ENCODE measurements around the gene OR5P2.
"Not testable (repeated sequence)": the region's sequence is repeated elsewhere in the genome, so short reads cannot be mapped to it uniquely, and the experiment has no call there.

The OR5P2 gene

GRCh38 chr11:7796842-7797241 lies at the start of gene OR5P2:
OR5P2 (minus strand) TSS chr11:7796942; CDS start chr11:7796942, 0 bp downstream.
- DNase-seq (ENCODE audit: extremely low spot score, insufficient read length, low read depth) (no peak), FAIRE-seq (no peak)

GRCh38 chr11:7846003-7846402 lies 49.3 kb upstream of the OR5P2 start:
- no peak for DNase-seq (ENCODE audit: extremely low spot score, insufficient read length, low read depth)
- FAIRE-seq: no peak

GRCh38 chr11:7844986-7845385 lies 48.2 kb upstream of the OR5P2 start:
- no peak for FAIRE-seq
- no peak for DNase-seq (ENCODE audit: extremely low spot score, insufficient read length, low read depth)

GRCh38 chr11:7844521-7844920 lies 47.8 kb upstream of the OR5P2 start:
- FAIRE-seq (no peak), DNase-seq (ENCODE audit: extremely low spot score, insufficient read length, low read depth) (no peak)

- no peak for FAIRE-seq
These were observed 43.8 kb upstream of the OR5P2 start for GRCh38 chr11:7840578-7840977.

GRCh38 chr11:7833527-7833926 lies 36.8 kb upstream of the OR5P2 start:
- no peak for DNase-seq (ENCODE audit: extremely low spot score, insufficient read length, low read depth)
- FAIRE-seq: no peak

More at GRCh38 chr11:7840578-7840977, 43.8 kb upstream of the OR5P2 start:
- no peak for DNase-seq (ENCODE audit: extremely low spot score, insufficient read length, low read depth)

GRCh38 chr11:7830740-7831139 lies 34.0 kb upstream of the OR5P2 start, which contains the start of gene OR5P3:
OR5P3 (minus strand) TSS chr11:7830840.
- no peak for DNase-seq (ENCODE audit: extremely low spot score, insufficient read length, low read depth)
- no peak for FAIRE-seq

- no peak for FAIRE-seq
- no peak for DNase-seq (ENCODE audit: extremely low spot score, insufficient read length, low read depth)
These were observed 29.6 kb upstream of the OR5P2 start for GRCh38 chr11:7826324-7826723.

GRCh38 chr11:7820417-7820816 lies 23.7 kb upstream of the OR5P2 start:
- not testable (repeated sequence) for DNase-seq (ENCODE audit: extremely low spot score, insufficient read length, low read depth); FAIRE-seq

GRCh38 chr11:7814897-7815296 lies 18.2 kb upstream of the OR5P2 start:
- not testable (repeated sequence) for FAIRE-seq; DNase-seq (ENCODE audit: extremely low spot score, insufficient read length, low read depth)

GRCh38 chr11:7810301-7810700 lies 13.6 kb upstream of the OR5P2 start:
- not testable (repeated sequence) for FAIRE-seq; DNase-seq (ENCODE audit: extremely low spot score, insufficient read length, low read depth)

- FAIRE-seq: no peak
- no peak for DNase-seq (ENCODE audit: extremely low spot score, insufficient read length, low read depth)
These were observed 3.5 kb downstream of the OR5P2 start for GRCh38 chr11:7793233-7793632.

GRCh38 chr11:7787239-7787638 lies 9.5 kb downstream of the OR5P2 start:
- peak; percentile 70 for FAIRE-seq
- DNase-seq (ENCODE audit: extremely low spot score, insufficient read length, low read depth): peak; percentile 2

GRCh38 chr11:7775689-7776088 lies 21.1 kb downstream of the OR5P2 start:
- no peak for DNase-seq (ENCODE audit: extremely low spot score, insufficient read length, low read depth)
- FAIRE-seq: no peak

- not testable (repeated sequence) for FAIRE-seq; DNase-seq (ENCODE audit: extremely low spot score, insufficient read length, low read depth)
These were observed 32.4 kb downstream of the OR5P2 start for GRCh38 chr11:7764301-7764700.

GRCh38 chr11:7759010-7759409 lies 37.7 kb downstream of the OR5P2 start:
- DNase-seq (ENCODE audit: extremely low spot score, insufficient read length, low read depth) (no peak), FAIRE-seq (peak; percentile 49)

- FAIRE-seq: no peak
- DNase-seq (ENCODE audit: extremely low spot score, insufficient read length, low read depth): no peak
These were observed 47.3 kb downstream of the OR5P2 start for GRCh38 chr11:7749456-7749855.

All from GM18507 (cell line).